Activated T-helper 1 cell treated with anti-CD3 and anti-CD28 coated beads, Interleukin-12 subunit alpha, Interleukin-12 subunit beta, Interleukin-2, Interleukin-4 antibody, amounts not matched to agents 30 ng/mL and 10 ng/mL and 1 ng/mL, durations not matched to agents 14 hours and 24 hours and 36 hours (primary cell): ENCODE results near the gene SLC39A2. TPM values are rescaled to one million over a fixed set of nuclear protein-coding genes. Genes with fewer than 3 reads are reported as not detected.

ENCODE experiments used
- DNase-seq: peaks from one replicate; pipeline ENCODE4 v3.0.0; 2021; ENCODE audit warnings: low spot score
- H3K27ac Mint-ChIP-seq: one replicate; pipeline ENCODE4 v1.8.0; 2021; ENCODE audit warnings: mild to moderate bottlenecking, mixed read lengths
- H3K27me3 Mint-ChIP-seq: one replicate; pipeline ENCODE4 v1.8.0; 2022; ENCODE audit warnings: mild to moderate bottlenecking, moderate library complexity, mixed read lengths; ENCODE audit not compliant: insufficient read depth
- H3K36me3 Mint-ChIP-seq: one replicate; pipeline ENCODE4 v1.8.0; 2021; ENCODE audit warnings: low read depth, mixed read lengths
- H3K4me1 Mint-ChIP-seq: one replicate; pipeline ENCODE4 v1.8.0; 2021; ENCODE audit warnings: low read depth, mixed read lengths
- H3K4me3 Mint-ChIP-seq: one replicate; pipeline ENCODE4 v1.8.0; 2021; ENCODE audit warnings: mild to moderate bottlenecking, moderate library complexity, mixed read lengths
- H3K9me3 Mint-ChIP-seq: one replicate; pipeline ENCODE4 v1.8.0; 2021; ENCODE audit warnings: mixed read lengths
- intact Hi-C: fragments of 100-400 bp; cut with micrococcal nuclease; formaldehyde crosslinking; loops from one replicate; pipeline ENCODE4 v1.15.1; 2024
- total RNA-seq: library from RNA; stranded (reverse); gene quantifications from 2 replicates; pipeline ENCODE4 v1.2.3, GENCODE V29; 2022

The SLC39A2 gene
- total RNA-seq, 1 donor from 2014 or later, result 0.36 TPM

DNA sequence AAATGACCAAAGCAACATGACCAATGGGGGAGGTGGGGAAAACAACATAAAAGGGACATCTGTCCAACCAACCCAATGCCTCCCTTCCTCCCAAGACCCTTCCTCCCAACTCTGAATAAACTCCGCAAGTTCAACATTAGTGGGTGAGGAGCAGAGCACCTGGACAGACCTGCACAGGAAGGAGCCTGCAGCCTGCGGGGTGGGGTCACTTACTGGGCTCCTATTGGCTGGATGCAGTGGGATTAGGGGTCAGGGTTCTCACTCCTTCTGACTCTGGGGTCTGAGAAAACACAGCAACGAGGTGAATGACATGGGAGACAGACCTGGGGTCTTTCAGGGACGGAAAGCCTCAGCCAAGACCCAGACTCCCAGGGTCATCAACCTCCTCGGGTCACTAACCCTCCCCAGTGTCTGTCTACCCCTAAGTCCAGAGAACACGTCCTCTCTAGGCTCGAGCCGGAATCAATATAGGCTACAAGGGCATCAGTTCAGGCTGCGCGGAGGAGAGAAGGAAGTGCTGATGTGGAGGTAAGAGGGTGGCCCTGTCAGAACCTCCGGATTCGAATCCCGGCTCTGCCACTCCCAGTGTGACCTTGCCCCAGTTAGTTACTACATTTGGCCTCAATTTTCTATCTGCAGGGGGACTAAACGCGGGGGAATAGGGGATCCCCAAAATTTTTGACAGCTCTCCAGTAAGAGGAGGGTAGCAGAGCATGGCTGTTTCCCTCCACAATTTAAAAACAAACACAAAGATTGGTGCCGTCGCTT, 24.9 kb downstream of the SLC39A2 start:
- peaks cover 6% of the 10 kb centered on the region for H3K4me1 Mint-ChIP-seq
- intact Hi-C loops, result loop anchor here (1.0 kb wide), 1 partner anchor 10 kb away; no protein-coding TSS in a partner anchor
- H3K4me3 Mint-ChIP-seq, result peak overlapping the region; percentile 81
- H3K9me3 Mint-ChIP-seq, result no peaks in the 10 kb centered on the region
- H3K27me3 Mint-ChIP-seq, result peaks cover 38% of the 10 kb centered on the region
- no peak overlapping the region for H3K27ac Mint-ChIP-seq
- H3K36me3 Mint-ChIP-seq, result no peaks in the 10 kb centered on the region
- DNase-seq, result no peak

GRCh38 chr14:21024585-21025370, 25.7 kb downstream of the SLC39A2 start, which contains the start of gene NDRG2:
Gene NDRG2, minus strand, starts transcription at chr14:21025061. Its CDS starts 1,746 bp downstream, at chr14:21023315.
- intact Hi-C loops, result loop anchor here (1.0 kb wide), 1 partner anchor 10 kb away; no protein-coding TSS in a partner anchor

DNA sequence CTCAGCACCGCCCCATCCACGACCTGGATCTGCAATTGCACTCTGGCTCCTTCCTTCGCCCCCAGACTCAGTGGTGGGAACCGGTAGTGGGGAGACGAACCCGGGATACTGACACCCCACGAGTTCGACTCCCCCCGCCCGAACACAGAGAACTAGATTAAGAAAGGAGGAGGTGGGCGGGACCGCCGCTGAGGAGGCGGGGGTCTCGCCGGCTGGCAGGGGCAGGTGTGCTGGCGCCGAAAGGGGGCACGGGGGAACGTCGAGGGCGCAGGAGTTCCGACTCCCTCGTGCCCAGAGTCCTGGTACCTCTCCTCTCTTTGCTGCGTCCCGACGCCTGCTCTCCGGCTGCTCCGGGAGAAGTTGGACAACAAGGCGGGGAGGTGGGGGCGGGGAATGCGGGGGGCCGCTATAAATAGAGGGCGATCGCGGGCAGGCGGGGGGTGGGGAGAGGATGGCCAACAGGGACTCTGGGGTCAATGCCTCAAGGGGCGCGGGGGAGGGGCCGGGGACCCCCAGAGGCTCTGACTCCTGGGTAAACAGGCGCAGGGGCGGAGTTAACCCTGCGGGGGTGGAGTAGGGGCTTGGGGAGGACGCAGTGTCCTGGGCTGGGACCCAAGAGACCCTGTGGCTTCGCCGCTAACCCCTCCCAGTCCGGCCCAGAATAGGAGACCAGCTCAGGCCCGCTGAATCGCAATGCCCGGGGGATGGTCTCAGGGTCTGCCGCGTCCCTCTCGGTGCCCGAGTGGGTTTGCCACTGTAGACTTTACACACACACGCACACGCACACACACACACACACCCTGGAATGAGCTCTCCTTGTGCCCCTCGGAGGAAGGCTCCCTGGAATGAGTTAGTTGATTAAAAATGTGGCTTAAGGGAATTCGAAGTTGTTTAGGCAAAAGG, 26.5 kb downstream of the SLC39A2 start:
- H3K27ac Mint-ChIP-seq, result no peak overlapping the region
- peak overlapping the region; percentile 65 for H3K4me3 Mint-ChIP-seq
- H3K4me1 Mint-ChIP-seq, result peaks cover 6% of the 10 kb centered on the region
- no peaks in the 10 kb centered on the region for H3K36me3 Mint-ChIP-seq
- peaks cover 38% of the 10 kb centered on the region for H3K27me3 Mint-ChIP-seq
- DNase-seq, result no peak
- intact Hi-C loops, result no loop called here
- no peaks in the 10 kb centered on the region for H3K9me3 Mint-ChIP-seq

More at GRCh38 chr14:21024585-21025370, 25.7 kb downstream of the SLC39A2 start, which contains the start of gene NDRG2:
- peak; percentile 44 for DNase-seq
- Mint-ChIP-seq H3K4me3 (peak within 1 kb of the TSS; percentile 81), H3K27me3 (peaks cover 38% of the 10 kb centered on the region), H3K27ac (no peak within 1 kb of the TSS), H3K4me1 (peaks cover 6% of the 10 kb centered on the region), H3K36me3 (no peaks in the 10 kb centered on the region), H3K9me3 (no peaks in the 10 kb centered on the region)

GRCh38 chr14:21026274-21026987, 27.3 kb downstream of the SLC39A2 start:
- DNase-seq, result no peak
- no peaks in the 10 kb centered on the region for H3K9me3 Mint-ChIP-seq
- H3K27ac Mint-ChIP-seq, result no peak overlapping the region
- H3K27me3 Mint-ChIP-seq, result peaks cover 37% of the 10 kb centered on the region
- H3K4me3 Mint-ChIP-seq, result peak overlapping the region; percentile 34
- intact Hi-C loops, result no loop called here
- H3K4me1 Mint-ChIP-seq, result peaks cover 6% of the 10 kb centered on the region
- H3K36me3 Mint-ChIP-seq, result no peaks in the 10 kb centered on the region

- peaks cover 6% of the 10 kb centered on the region for H3K4me1 Mint-ChIP-seq
- H3K27me3 Mint-ChIP-seq, result peaks cover 37% of the 10 kb centered on the region
- H3K36me3 Mint-ChIP-seq, result no peaks in the 10 kb centered on the region
- DNase-seq, result no peak
- H3K27ac Mint-ChIP-seq, result no peak overlapping the region
- intact Hi-C loops, result no loop called here
- no peaks in the 10 kb centered on the region for H3K9me3 Mint-ChIP-seq
- H3K4me3 Mint-ChIP-seq, result no peak overlapping the region
Observed at GRCh38 chr14:21026988-21027315, 27.9 kb downstream of the SLC39A2 start.

- intact Hi-C loops, result no loop called here
Observed at GRCh38 chr14:21029917-21030316, 30.8 kb downstream of the SLC39A2 start, which contains the start of gene TPPP2. Gene TPPP2, plus strand, starts transcription at chr14:21030217. Its CDS starts 365 bp downstream, at chr14:21030582.

GRCh38 chr14:21030531-21030930, 31.4 kb downstream of the SLC39A2 start:
- Mint-ChIP-seq H3K4me1 (no peaks in the 10 kb centered on the region), H3K27ac (no peak overlapping the region), H3K9me3 (no peaks in the 10 kb centered on the region), H3K27me3 (peaks cover 24% of the 10 kb centered on the region), H3K36me3 (no peaks in the 10 kb centered on the region), H3K4me3 (no peak overlapping the region)
- no peak for DNase-seq
- intact Hi-C loops, result no loop called here

More at GRCh38 chr14:21029917-21030316, 30.8 kb downstream of the SLC39A2 start, which contains the start of gene TPPP2:
- Mint-ChIP-seq H3K4me1 (no peaks in the 10 kb centered on the region), H3K4me3 (no peak within 1 kb of the TSS), H3K27me3 (peaks cover 26% of the 10 kb centered on the region), H3K36me3 (no peaks in the 10 kb centered on the region), H3K27ac (no peak within 1 kb of the TSS), H3K9me3 (no peaks in the 10 kb centered on the region)
- no peak for DNase-seq

DNA sequence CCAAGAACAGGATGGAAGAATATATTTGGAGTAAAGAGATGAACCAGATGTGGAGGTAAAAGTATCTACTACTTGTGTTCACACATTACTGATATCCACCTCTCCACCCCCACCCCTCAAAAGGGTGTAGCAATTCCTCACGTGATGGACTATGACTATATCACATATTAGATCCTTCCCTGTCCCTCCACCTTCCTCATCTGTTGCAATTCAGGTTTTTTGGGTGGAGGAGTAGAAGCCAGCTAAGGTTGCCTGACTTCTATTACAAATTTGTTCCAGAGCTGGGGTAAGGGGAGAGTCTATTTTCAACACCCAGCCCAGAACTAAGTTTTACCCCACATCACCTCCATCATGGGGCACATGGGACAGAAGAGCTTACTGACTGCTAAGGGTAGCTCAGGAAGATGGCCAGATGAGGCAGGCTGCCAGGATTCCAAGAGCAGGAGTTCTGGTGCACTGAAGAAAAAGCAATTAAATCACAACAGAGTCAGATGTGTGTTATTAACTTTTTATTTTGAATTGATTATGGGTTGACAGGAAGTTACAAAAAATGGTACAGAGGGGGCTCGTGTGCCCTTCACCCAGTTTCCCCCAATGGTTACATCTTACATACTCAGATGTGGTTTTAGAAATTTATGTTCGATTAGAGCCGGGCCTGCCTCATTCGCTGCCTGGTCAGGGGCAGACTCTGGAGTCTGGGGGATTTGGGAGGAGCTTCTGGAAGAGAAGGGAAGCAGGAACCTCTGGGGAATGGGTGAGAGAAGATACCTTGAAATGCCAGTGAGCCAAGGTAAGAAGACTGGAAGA, 33.4 kb downstream of the SLC39A2 start:
- intact Hi-C loops, result no loop called here
- H3K4me1 Mint-ChIP-seq, result no peaks in the 10 kb centered on the region

DNA sequence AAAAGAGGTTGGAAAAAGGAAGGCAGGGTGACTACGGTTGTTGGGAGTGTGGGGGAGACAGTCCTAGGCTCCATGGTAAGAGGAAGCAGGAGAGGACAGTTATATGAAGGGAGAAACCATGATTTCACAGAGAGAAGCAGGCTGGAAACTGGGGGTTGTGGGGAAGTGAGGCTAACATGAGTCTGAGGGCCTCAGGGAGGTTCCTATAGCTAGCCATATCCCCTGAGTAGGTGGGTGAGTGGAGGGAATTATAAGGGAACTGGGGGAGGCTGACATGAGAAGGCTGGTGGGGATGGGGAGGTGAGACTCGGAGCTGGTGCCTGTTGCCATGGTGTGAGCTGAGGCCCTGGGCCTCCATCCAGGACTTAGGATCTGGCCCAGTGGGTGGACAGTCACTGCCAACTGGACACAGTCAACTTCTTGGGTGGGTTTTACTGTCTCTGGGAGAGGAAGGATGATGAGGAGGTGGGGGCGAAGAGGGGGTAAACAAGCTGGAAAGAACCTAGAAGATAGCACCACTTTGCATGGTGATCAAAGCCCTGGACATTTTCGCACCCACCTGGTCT, 34.1 kb downstream of the SLC39A2 start:
- Mint-ChIP-seq H3K27me3 (peaks cover 24% of the 10 kb centered on the region), H3K4me3 (no peak overlapping the region), H3K36me3 (no peaks in the 10 kb centered on the region), H3K27ac (no peak overlapping the region), H3K9me3 (no peaks in the 10 kb centered on the region), H3K4me1 (no peaks in the 10 kb centered on the region)
- DNase-seq, result no peak
- intact Hi-C loops, result no loop called here

More for the DNA sequence above, 33.4 kb downstream of the SLC39A2 start:
- peaks cover 23% of the 10 kb centered on the region for H3K27me3 Mint-ChIP-seq
- H3K9me3 Mint-ChIP-seq, result no peaks in the 10 kb centered on the region
- H3K4me3 Mint-ChIP-seq, result no peak overlapping the region
- H3K27ac Mint-ChIP-seq, result no peak overlapping the region
- H3K36me3 Mint-ChIP-seq, result no peaks in the 10 kb centered on the region
- no peak for DNase-seq

GRCh38 chr14:21034707-21035106, 35.6 kb downstream of the SLC39A2 start, which contains the start of gene RNASE13:
Gene RNASE13, minus strand, starts transcription at chr14:21034807. Its CDS starts 519 bp downstream, at chr14:21034288.
- DNase-seq, result no peak
- H3K9me3 Mint-ChIP-seq, result no peaks in the 10 kb centered on the region
- H3K4me3 Mint-ChIP-seq, result no peak within 1 kb of the TSS
- H3K4me1 Mint-ChIP-seq, result no peaks in the 10 kb centered on the region
- H3K27me3 Mint-ChIP-seq, result peaks cover 21% of the 10 kb centered on the region
- H3K36me3 Mint-ChIP-seq, result no peaks in the 10 kb centered on the region
- no peak within 1 kb of the TSS for H3K27ac Mint-ChIP-seq
- intact Hi-C loops, result no loop called here

DNA sequence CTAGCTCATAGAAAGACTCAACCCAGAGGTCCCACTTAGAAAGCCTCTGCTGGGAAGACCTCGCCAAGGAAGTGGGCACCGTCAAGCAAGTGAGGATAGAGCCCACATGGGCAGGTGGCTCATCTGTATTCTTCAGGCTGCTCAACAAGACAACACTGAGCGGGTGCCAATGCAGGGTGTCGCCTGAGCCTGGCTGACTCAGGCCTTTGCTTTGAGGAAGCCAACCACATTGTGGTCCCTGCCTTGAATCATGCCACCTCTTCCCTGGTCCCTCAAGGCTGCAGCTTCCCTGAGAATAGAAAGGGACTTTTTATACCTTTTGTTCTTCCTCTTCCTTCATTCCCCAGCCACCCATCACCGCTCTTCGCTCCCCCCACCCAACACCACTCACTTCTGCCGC, 37.7 kb downstream of the SLC39A2 start:
- no peak for DNase-seq
- Mint-ChIP-seq H3K27ac (no peak overlapping the region), H3K9me3 (no peaks in the 10 kb centered on the region), H3K27me3 (peaks cover 21% of the 10 kb centered on the region), H3K36me3 (no peaks in the 10 kb centered on the region), H3K4me1 (no peaks in the 10 kb centered on the region), H3K4me3 (no peak overlapping the region)
- intact Hi-C loops, result no loop called here
